Heart right ventricle (tissue), 16 donors: ENCODE results near the gene KCNQ5. TPM values are rescaled to one million over a fixed set of nuclear protein-coding genes. Genes with fewer than 3 reads are reported as not detected.
A peak's percentile ranks its signal among the peaks of the same experiment; 100 is the strongest.

Experiments used
- ATAC-seq, 8 donors: fragments of 200-7000 bp; cut with Tn5 transposase; one replicate each; pipeline ENCODE4 v1.9.1; 2020; ENCODE audit warnings: mild to moderate bottlenecking in 8 of 8, moderate library complexity in 8 of 8, moderate number of reproducible peaks in 1 of 8
- DNase-seq, 2 donors: peaks; one replicate each; pipeline ENCODE4 v3.0.0-alpha.2; 2020
- H3K27ac ChIP-seq, 10 donors: fragments of 200-600 bp; sonication (generic) in 2 of 10; one replicate each; pipeline versions ENCODE4 v1.5.0 to v1.8.0; 2020 to 2022; ENCODE audit warnings: mild to moderate bottlenecking in 3 of 10
- H3K27me3 ChIP-seq, 7 donors: fragments of 200-600 bp; one replicate each; pipeline ENCODE4 v1.8.0; 2021 to 2022; ENCODE audit warnings: mild to moderate bottlenecking in 2 of 7
- H3K36me3 ChIP-seq, 9 donors: fragments of 200-600 bp; sonication (generic) in 1 of 9; one replicate each; pipeline versions ENCODE4 v1.5.0 to v1.8.0; 2020 to 2022; ENCODE audit warnings: mild to moderate bottlenecking in 2 of 9
- H3K4me1 ChIP-seq, 9 donors: fragments of 200-600 bp; sonication (generic) in 1 of 9; one replicate each; pipeline versions ENCODE4 v1.5.0 to v1.8.0; 2020 to 2022; ENCODE audit warnings: mild to moderate bottlenecking in 4 of 9
- H3K4me3 ChIP-seq, 10 donors: fragments of 200-600 bp; sonication (generic) in 2 of 10; one replicate each; pipeline versions ENCODE4 v1.5.0 to v1.8.0; 2020 to 2022; ENCODE audit warnings: mild to moderate bottlenecking in 7 of 10, moderate library complexity in 2 of 10
- H3K9me3 ChIP-seq, 11 donors: fragments of 200-600 bp in 10 of 11; sonication (generic) in 2 of 11; one replicate each; pipeline versions ENCODE4 v1.5.0 to v1.8.0; 2013 to 2022; ENCODE audit warnings: mild to moderate bottlenecking in 2 of 11, control low read depth in 1 of 11, moderate library complexity in 1 of 11
- CTCF ChIP-seq, 9 donors: fragments of 200-600 bp; sonication (generic) in 2 of 9; IDR thresholded peaks; one replicate each; pipeline versions ENCODE4 v1.5.0 to v1.8.0; 2021 to 2022; ENCODE audit warnings: antibody characterized with exemption in 9 of 9, mild to moderate bottlenecking in 5 of 9, moderate library complexity in 1 of 9
- WGBS, 2 donors: extraction: QIAGEN DNeasy Blood & Tissue Kit; methylation state at CpG; one replicate each; pipeline ENCODE4 v1.1.7; 2013; ENCODE audit warnings: inconsistent platforms in 1 of 2; 5-methylcytosine and 5-hydroxymethylcytosine counted together
- intact Hi-C, 10 donors: fragments of 100-400 bp; cut with DNase I; formaldehyde crosslinking; loops; one replicate each; pipeline versions ENCODE4 v1.11.1 to v1.14.2; 2022
- polyA plus RNA-seq, 2 donors: library from polyadenylated mRNA; stranded (reverse); fragments of 200-250 nt; gene quantifications; one replicate each; pipeline ENCODE4 v1.2.3, GENCODE V29; 2013
- total RNA-seq, 10 donors: library from RNA; stranded (reverse); fragmentation: NEBNext Ultra II Directional in 3 of 10; extraction: Animal tissue kit (Norgen Biotek cat#: 25700) in 3 of 10; gene quantifications; one replicate each; pipeline versions ENCODE4 v1.2.1 to v1.2.4, GENCODE V29; 2021 to 2023
- donor health status: Arrhythmogenic right ventricular cardiomyopathy.
- donor health status: ischemic (EF 13 %, LVEDD 7.1; RV severe dilation, severe dysfunction).
- donor health status: healthy with polysubstance abuse.
- donor health status: DM: no; HTN: yes; CAD: no.
- donor health status: DM: no; HTN: no; CAD: no.
- donor health status: ischemic (EF 25% LVEDD 6.9; RV normal size, moderate dysfunction).
- donor health status: ischemic (EF 25% LVEDD 5.7; RV mildly dilated, moderate dysfunction).
- donor health status: healthy.
- donor health status: DM: yes; HTN: yes; CAD: no.
- donor health status: Ischemic cardiomyopathy.
- donor health status: ischemic (EF 35%, LVEDD 5.7; RV mildly dilated, moderate dysfunction).
- donor health status: nonischemic (EF 11% LVEDD 7.7; RV severe dilation, severe dysfunction).
- donor health status: DM: yes; HTN: yes; CAD: no.
- donor health status: PGD.
- donor health status: ischemic (EF 29% LVEDD 5.4; RV normal size, mild dysfunction).
- donor health status: nonischemic (EF 23%, LVEDD 6.1; RV moderate dilation, normal function).

The KCNQ5 gene
- total and polyA plus RNA-seq, 12 donors, result under 0.01 to 0.15 (median 0.12) TPM; not detected in 9

GRCh38 chr6:72857791-72858585, 236.1 kb downstream of the KCNQ5 start:
- Histone ChIP-seq H3K27ac (no peak overlapping the region), H3K36me3 (no peaks in the 10 kb centered on the region), H3K4me1 (peaks cover 0 to 19% (median 0%) of the 10 kb centered on the region in 9 donors), H3K9me3 (no peaks in the 10 kb centered on the region), H3K27me3 (no peaks in the 10 kb centered on the region), H3K4me3 (no peak overlapping the region)
- TF ChIP-seq CTCF (IDR thresholded peaks at IDR 0.05), result no peak
- intact Hi-C loops, result no loop called here
- ATAC-seq, result no peak
- no peak for DNase-seq
- WGBS, 2 donors, result 82 to 89% methylated on average over 4 of the region's 4 CpGs

- Histone ChIP-seq H3K4me3 (no peak overlapping the region), H3K36me3 (no peaks in the 10 kb centered on the region), H3K27ac (no peak overlapping the region), H3K9me3 (no peaks in the 10 kb centered on the region), H3K27me3 (no peaks in the 10 kb centered on the region), H3K4me1 (peaks cover 0 to 24% (median 0%) of the 10 kb centered on the region in 9 donors)
- DNase-seq (no peak), ATAC-seq (peak in 2 of 8 donors; percentile 35 to 51)
- intact Hi-C loops, result no loop called here
- no peak for TF ChIP-seq CTCF (IDR thresholded peaks at IDR 0.05)
- 50 to 54% methylated on average over 2 of the region's 2 CpGs for WGBS, 2 donors
These were observed 239.2 kb downstream of the KCNQ5 start for GRCh38 chr6:72861059-72861458.

GRCh38 chr6:72861935-72862432, 240.1 kb downstream of the KCNQ5 start:
- DNase-seq (no peak), ATAC-seq (peak in 7 of 8 donors; percentile 24 to 86 (median 38))
- Histone ChIP-seq H3K4me3 (no peak overlapping the region), H3K9me3 (no peaks in the 10 kb centered on the region), H3K4me1 (peaks cover 0 to 24% (median 0%) of the 10 kb centered on the region in 9 donors), H3K27ac (peak overlapping the region in 2 of 10 donors; percentile 42 to 76), H3K36me3 (no peaks in the 10 kb centered on the region), H3K27me3 (no peaks in the 10 kb centered on the region)
- intact Hi-C loops, result no loop called here
- WGBS, 2 donors, result 27 to 31% methylated on average over 2 of the region's 2 CpGs
- no peak for TF ChIP-seq CTCF (IDR thresholded peaks at IDR 0.05)

- Histone ChIP-seq H3K36me3 (no peaks in the 10 kb centered on the region), H3K27me3 (no peaks in the 10 kb centered on the region), H3K4me3 (no peak overlapping the region), H3K9me3 (no peaks in the 10 kb centered on the region), H3K4me1 (peaks cover 0 to 24% (median 0%) of the 10 kb centered on the region in 9 donors), H3K27ac (no peak overlapping the region)
- 43 to 56% methylated on average over 1 of the region's 1 CpG for WGBS, 2 donors
- TF ChIP-seq CTCF (IDR thresholded peaks at IDR 0.05), result no peak
- ATAC-seq (no peak), DNase-seq (no peak)
- intact Hi-C loops, result no loop called here
These were observed 241.3 kb downstream of the KCNQ5 start for GRCh38 chr6:72863131-72863530.
